HCT116 (cell line): ENCODE data around the gene SCN8A. TPM values are rescaled to one million over a fixed set of nuclear protein-coding genes. Genes with fewer than 3 reads are reported as not detected.

ENCODE experiments used
- ATAC-seq: fragments of 200-7000 bp; cut with Tn5 transposase; 2 replicates; pipeline ENCODE4 v1.9.1; 2020; ENCODE audit warnings: mild to moderate bottlenecking, moderate library complexity
- BruUV-seq: library from RNA; stranded (reverse); fragments of 400-500 nt; replicated peaks from 2 replicates; lab custom pipeline; 2021; lab: Mats Ljungman, UMichigan
- CTCF ChIA-PET: fragments of 300-600 bp; sonication (Branson Sonifier 250); formaldehyde crosslinking; loops from one replicate; lab custom pipeline; 2021; ENCODE audit warnings: antibody characterized with exemption; lab: Charles Lee
- POLR2A ChIA-PET: fragments of 300-600, 350-600 bp; sonication (Branson Sonifier 250); formaldehyde crosslinking; loops from one replicate; lab custom pipeline; 2021; ENCODE audit warnings: antibody characterized with exemption; lab: Charles Lee
- RAD21 ChIA-PET, 2 experiments: fragments of 300-600 bp; sonication (Branson Sonifier 250); formaldehyde crosslinking; loops; one replicate each; lab custom pipeline; 2023; ENCODE audit warnings: low total read pairs in 2 of 2; ENCODE audit not compliant: uncharacterized antibody in 2 of 2, unreplicated experiment in 2 of 2, low non-redundant PET in 1 of 2; lab: Charles Lee
- DNase-seq: peaks from one replicate; pipeline ENCODE4 v3.0.0-alpha.2; 2010; ENCODE audit warnings: low read depth, low spot score
- H2AFZ ChIP-seq: fragments of 200-600 bp; shearing (Covaris generic), sonication (generic); 2 replicates; pipeline ENCODE4 v1.6.1; 2017; ENCODE audit warnings: low read depth, mixed run types, mixed read lengths, antibody characterized with exemption, low read length; ENCODE audit not compliant: poor library complexity, severe bottlenecking
- H3K27ac ChIP-seq: 2 replicates; pipeline ENCODE4 v1.5.1; 2012; ENCODE audit warnings: low read depth, low read length
- H3K27me3 ChIP-seq: fragments of 200-600 bp; sonication (generic); 2 replicates; pipeline ENCODE4 v1.6.1; 2016; ENCODE audit warnings: mixed run types, low read length, mixed read lengths; ENCODE audit not compliant: insufficient read depth
- H3K36me3 ChIP-seq, 2 experiments: fragments of 200-500 bp in 1 of 2; fragments of 200-600 bp in 1 of 2; sonication (Bioruptor generic) in 1 of 2; sonication (generic) in 1 of 2; 2 replicates each; pipeline versions ENCODE4 v1.5.1 to v1.6.1; 2014 to 2016; ENCODE audit warnings: low read length in 2 of 2, inconsistent platforms in 1 of 2, mixed read lengths in 1 of 2, mixed run types in 1 of 2; ENCODE audit not compliant: insufficient read depth in 2 of 2, control insufficient read depth in 1 of 2
- H3K4me1 ChIP-seq, 2 experiments: fragments of 200-600 bp in 1 of 2; sonication (generic) in 1 of 2; 2 replicates each; pipeline versions ENCODE4 v1.5.1 to v1.6.1; 2012 to 2017; ENCODE audit warnings: low read length in 2 of 2, inconsistent platforms in 1 of 2, mild to moderate bottlenecking in 1 of 2, mixed read lengths in 1 of 2, mixed run types in 1 of 2, moderate library complexity in 1 of 2; ENCODE audit not compliant: insufficient read depth in 2 of 2, control insufficient read depth in 1 of 2
- H3K4me2 ChIP-seq: fragments of 200-600 bp; sonication (generic); 2 replicates; pipeline ENCODE4 v1.6.1; 2017; ENCODE audit warnings: mixed run types, low read length, mixed read lengths
- H3K4me3 ChIP-seq, 2 experiments: fragments of 200-600 bp in 1 of 2; sonication (generic) in 1 of 2; replicated peaks in 1 of 2; 2 replicates each; pipeline ENCODE4 v1.5.1; 2011 to 2016; ENCODE audit warnings: low read length in 2 of 2, control low read depth in 1 of 2, low read depth in 1 of 2, mild to moderate bottlenecking in 1 of 2, mixed read lengths in 1 of 2, mixed run types in 1 of 2
- H3K79me2 ChIP-seq: fragments of 200-600 bp; sonication (generic); 2 replicates; pipeline ENCODE4 v1.6.1; 2017; ENCODE audit warnings: mild to moderate bottlenecking, mixed run types, low read length, moderate library complexity, mixed read lengths; ENCODE audit not compliant: insufficient read depth
- H3K9ac ChIP-seq: fragments of 200-600 bp; sonication (generic); 2 replicates; pipeline ENCODE4 v1.6.1; 2016; ENCODE audit warnings: low read length, mixed read lengths
- H3K9me2 ChIP-seq: fragments of 200-600 bp; sonication (generic), shearing (Covaris generic); 2 replicates; pipeline ENCODE4 v1.6.1; 2017; ENCODE audit warnings: mixed run types, mild to moderate bottlenecking, moderate library complexity; ENCODE audit not compliant: insufficient read depth
- H3K9me3 ChIP-seq, 2 experiments: fragments of 200-500 bp in 1 of 2; fragments of 200-600 bp in 1 of 2; sonication (Bioruptor generic) in 1 of 2; sonication (generic) in 1 of 2; 2 replicates each; pipeline ENCODE4 v1.6.1; 2014 to 2017; ENCODE audit warnings: low read length in 2 of 2, mixed read lengths in 2 of 2, inconsistent platforms in 1 of 2, low read depth in 1 of 2, mild to moderate bottlenecking in 1 of 2, mixed run types in 1 of 2, moderate library complexity in 1 of 2; ENCODE audit not compliant: control insufficient read depth in 1 of 2, insufficient read depth in 1 of 2
- H4K20me1 ChIP-seq: fragments of 200-600 bp; sonication (generic), shearing (Covaris generic); 2 replicates; pipeline ENCODE4 v1.6.1; 2017; ENCODE audit warnings: mixed run types, mild to moderate bottlenecking, moderate library complexity; ENCODE audit not compliant: insufficient read depth
- ATF3 ChIP-seq: IDR thresholded peaks from 2 replicates; pipeline ENCODE4 v1.6.1; 2012
- CBX3 ChIP-seq: IDR thresholded peaks from 2 replicates; pipeline ENCODE4 v1.6.1; 2012; ENCODE audit warnings: low read depth
- CEBPB ChIP-seq: IDR thresholded peaks from 2 replicates; pipeline ENCODE4 v1.6.1; 2012; ENCODE audit warnings: low read depth
- CTCF ChIP-seq, 3 experiments: fragments of 200-600 bp in 1 of 3; sonication (generic) in 1 of 3; IDR thresholded peaks in 2 of 3; conservative IDR thresholded peaks in 1 of 3; 2 replicates each; pipeline ENCODE4 v1.5.1; 2012 to 2017; ENCODE audit warnings: low read depth in 2 of 3, low read length in 2 of 3, antibody characterized with exemption in 1 of 3, borderline replicate concordance in 1 of 3, control low read depth in 1 of 3, mild to moderate bottlenecking in 1 of 3, mixed read lengths in 1 of 3, mixed run types in 1 of 3, moderate library complexity in 1 of 3; ENCODE audit not compliant: insufficient read depth in 1 of 3
- EGR1 ChIP-seq: IDR thresholded peaks from 2 replicates; pipeline ENCODE4 v1.6.1; 2012; ENCODE audit warnings: low read depth
- ELF1 ChIP-seq: IDR thresholded peaks from 2 replicates; pipeline ENCODE4 v1.6.1; 2012; ENCODE audit warnings: low read depth, borderline replicate concordance
- EZH2phosphoT487 ChIP-seq: fragments of 200-600 bp; IDR thresholded peaks from 2 replicates; pipeline ENCODE4 v1.6.1; 2018; ENCODE audit warnings: antibody characterized with exemption, borderline replicate concordance
- FOSL1 ChIP-seq: IDR thresholded peaks from 2 replicates; pipeline ENCODE4 v1.6.1; 2012; ENCODE audit warnings: low read depth
- JUND ChIP-seq: IDR thresholded peaks from 2 replicates; pipeline ENCODE4 v1.6.1; 2012
- MAX ChIP-seq: IDR thresholded peaks from 2 replicates; pipeline ENCODE4 v1.6.1; 2012
- POLR2AphosphoS5 ChIP-seq: IDR thresholded peaks from 2 replicates; pipeline ENCODE4 v1.6.1; 2011; ENCODE audit warnings: mild to moderate bottlenecking, low read depth, low read length, moderate library complexity
- RAD21 ChIP-seq: IDR thresholded peaks from 2 replicates; pipeline ENCODE4 v1.6.1; 2012; ENCODE audit warnings: low read depth, mild to moderate bottlenecking
- SIN3A ChIP-seq: IDR thresholded peaks from 2 replicates; pipeline ENCODE4 v1.6.1; 2012; ENCODE audit warnings: low read depth
- SP1 ChIP-seq: IDR thresholded peaks from 2 replicates; pipeline ENCODE4 v1.6.1; 2012; ENCODE audit warnings: low read depth
- SRF ChIP-seq: IDR thresholded peaks from 2 replicates; pipeline ENCODE4 v1.6.1; 2012; ENCODE audit warnings: low read depth
- TCF7L2 ChIP-seq: IDR thresholded peaks from 2 replicates; pipeline ENCODE4 v1.7.0; 2011; ENCODE audit warnings: borderline replicate concordance, inconsistent platforms; ENCODE audit not compliant: insufficient read depth, insufficient read length; ENCODE audit errors: extremely low read depth
- YY1 ChIP-seq: IDR thresholded peaks from 2 replicates; pipeline ENCODE4 v1.6.1; 2011; ENCODE audit warnings: low read length, low read depth, moderate library complexity, mild to moderate bottlenecking; ENCODE audit not compliant: insufficient replicate concordance; ENCODE audit errors: extremely low read depth
- ZBTB33 ChIP-seq: IDR thresholded peaks from 2 replicates; pipeline ENCODE4 v1.6.1; 2011; ENCODE audit warnings: mild to moderate bottlenecking, low read length, moderate library complexity; ENCODE audit not compliant: insufficient replicate concordance; ENCODE audit errors: extremely low read depth
- ZNF274 ChIP-seq: fragments of 200-500 bp; sonication (Bioruptor generic); IDR thresholded peaks from 2 replicates; pipeline ENCODE4 v1.6.1; 2014; ENCODE audit warnings: mild to moderate bottlenecking, low read depth, low read length, inconsistent platforms
- intact Hi-C: fragments of 100-400 bp; cut with micrococcal nuclease; formaldehyde crosslinking; loops from 2 replicates; pipeline ENCODE4 v1.10.0; 2022
- total RNA-seq: library from RNA; stranded (reverse); gene quantifications from one replicate; pipeline ENCODE4 v1.2.1, GENCODE V29; 2021; ENCODE audit not compliant: unreplicated experiment

SCN8A gene
- total RNA-seq, 1 experiment from 2014 or later: 7.1 TPM

- no peaks in the 10 kb centered on the region for H3K27me3 ChIP-seq
- no peaks in the 10 kb centered on the region for H3K79me2 ChIP-seq
- TF ChIP-seq POLR2AphosphoS5: no peak
- no peak for TF ChIP-seq CBX3
- TF ChIP-seq RAD21: no peak
- TF ChIP-seq CEBPB: no peak
- TF ChIP-seq SIN3A: no peak
- no peak for TF ChIP-seq EGR1
- ChIA-PET RAD21 (no interaction called here), POLR2A (no interaction called here), CTCF (no interaction called here)
- no peaks in the 10 kb centered on the region for H3K9me3 ChIP-seq
- intact Hi-C loops: no loop called here
- H2AFZ ChIP-seq: no peak overlapping the region
- ATAC-seq: no peak
- no TSS peak for BruUV-seq
- no peak overlapping the region for H3K27ac ChIP-seq
- no peak overlapping the region for H3K9ac ChIP-seq
- H3K4me1 ChIP-seq: no peaks in the 10 kb centered on the region
- H3K4me3 ChIP-seq: no peak overlapping the region
- no peak for DNase-seq
- H3K4me2 ChIP-seq: no peak overlapping the region
- no peaks in the 10 kb centered on the region for H4K20me1 ChIP-seq
- no peaks in the 10 kb centered on the region for H3K36me3 ChIP-seq
- no peaks in the 10 kb centered on the region for H3K9me2 ChIP-seq
Observed at GRCh38 chr12:51700887-51701286, 109.9 kb downstream of the SCN8A start.

GRCh38 chr12:51702587-51702986 is 111.6 kb downstream of the SCN8A start:
- Histone ChIP-seq H3K9me2 (no peaks in the 10 kb centered on the region; the same call in 1 of the 2 replicates), H3K9me3 (no peaks in the 10 kb centered on the region), H3K4me2 (no peak overlapping the region), H3K79me2 (no peaks in the 10 kb centered on the region), H4K20me1 (no peaks in the 10 kb centered on the region), H3K4me1 (no peaks in the 10 kb centered on the region), H3K9ac (no peak overlapping the region), H3K4me3 (no peak overlapping the region), H2AFZ (no peak overlapping the region), H3K36me3 (no peaks in the 10 kb centered on the region), H3K27me3 (no peaks in the 10 kb centered on the region), H3K27ac (no peak overlapping the region)
- ATAC-seq (no peak), DNase-seq (no peak)
- ChIA-PET CTCF (no interaction called here), POLR2A (no interaction called here), RAD21 (no interaction called here)
- no peak for TF ChIP-seq ZNF274
- no peak for TF ChIP-seq SRF
- TF ChIP-seq CEBPB: no peak
- TF ChIP-seq ZBTB33: no peak
- TF ChIP-seq JUND: no peak
- no peak for TF ChIP-seq FOSL1
- TF ChIP-seq CTCF (IDR thresholded peaks at IDR 0.05 in 2 of 3, conservative IDR thresholded peaks at IDR 0.05 in 1 of 3; ENCODE audit: borderline replicate concordance in 1 of 3, insufficient read depth in 1 of 3, low read depth in 2 of 3, low read length in 2 of 3): no peak
- TF ChIP-seq MAX: no peak
- TF ChIP-seq ATF3: no peak
- TF ChIP-seq YY1: no peak
- TF ChIP-seq SP1: no peak
- TF ChIP-seq ELF1: no peak
- no peak for TF ChIP-seq EZH2phosphoT487
- no peak for TF ChIP-seq TCF7L2
- intact Hi-C loops: no loop called here
- BruUV-seq: no TSS peak
